K562 (cell line): Measurements from ENCODE around the gene LZTS3. TPM values are rescaled to one million over a fixed set of nuclear protein-coding genes. Genes with fewer than 3 reads are reported as not detected.
A peak's percentile ranks its signal among the peaks of the same experiment; 100 is the strongest.

Experiments used
- ATAC-seq: fragments of 200-7000 bp; cut with Tn5 transposase; 3 replicates; pipeline ENCODE4 v1.9.1; 2020; ENCODE audit warnings: moderate library complexity
- BruUV-seq: library from RNA; stranded (reverse); fragments of 400-500 nt; replicated peaks from 2 replicates; lab custom pipeline; 2021; lab: Mats Ljungman, UMichigan
- CTCF ChIA-PET: fragments of 300-600 bp; formaldehyde crosslinking; extraction: SDS; loops from one replicate; lab custom pipeline; 2021; ENCODE audit warnings: low intra/inter-chr PET ratio; lab: Yijun Ruan, JAX
- POLR2A ChIA-PET: fragments of 300-600, 350-650 bp; sonication (Branson Sonifier 250); formaldehyde crosslinking; extraction: SDS; loops from one replicate; lab custom pipeline; 2021; ENCODE audit warnings: antibody characterized with exemption, inconsistent platforms; lab: Yijun Ruan, JAX
- DNase-seq, 4 experiments: peaks; one replicate each; pipeline versions ENCODE4 v3.0.0 to v3.0.0-alpha.2; 2011 to 2018; ENCODE audit warnings: low spot score in 3 of 4, mixed read lengths in 3 of 4; ENCODE audit errors: extremely low read depth in 1 of 4
- FAIRE-seq: peaks from 2 replicates; lab custom pipeline; 2011; peaks lifted over from hg19 to GRCh38; lab: Jason Lieb, UNC
- H2AFZ ChIP-seq: 2 replicates; pipeline ENCODE4 v1.6.0; 2011; ENCODE audit warnings: low read depth, low read length, control low read depth, inconsistent platforms
- H3K27ac ChIP-seq: fragments of 200-600 bp; 3 replicates; pipeline ENCODE4 v1.8.0; 2011; ENCODE audit warnings: low read depth, mild to moderate bottlenecking, control low read depth, inconsistent platforms, low read length, moderate library complexity, mixed read lengths; ENCODE audit errors: extremely low read depth
- H3K27me3 ChIP-seq, 2 experiments: fragments of 300-600 bp in 1 of 2; 2 replicates in 1 of 2; 3 replicates in 1 of 2; pipeline versions ENCODE4 v1.6.0 to v1.8.0; 2011; ENCODE audit warnings: inconsistent platforms in 2 of 2, low read length in 2 of 2, mild to moderate bottlenecking in 1 of 2, mixed read lengths in 1 of 2, moderate library complexity in 1 of 2; ENCODE audit not compliant: control insufficient read depth in 2 of 2, insufficient read depth in 2 of 2
- H3K36me3 ChIP-seq: fragments of 300-600 bp; 3 replicates; pipeline ENCODE4 v1.8.0; 2011; ENCODE audit warnings: mild to moderate bottlenecking, low read length, inconsistent platforms; ENCODE audit not compliant: control insufficient read depth, insufficient read depth
- H3K4me1 ChIP-seq, 2 experiments: fragments of 200-600 bp in 1 of 2; replicated peaks in 1 of 2; 2 replicates in 1 of 2; 3 replicates in 1 of 2; pipeline versions ENCODE4 v1.5.1 to v1.8.0; 2011; ENCODE audit warnings: inconsistent platforms in 2 of 2, low read length in 2 of 2, mild to moderate bottlenecking in 1 of 2, mixed read lengths in 1 of 2, moderate library complexity in 1 of 2; ENCODE audit not compliant: control insufficient read depth in 2 of 2, insufficient read depth in 2 of 2
- H3K4me2 ChIP-seq: 2 replicates; pipeline ENCODE4 v1.6.1; 2011; ENCODE audit warnings: low read length, control low read depth, inconsistent platforms, mixed read lengths; ENCODE audit not compliant: insufficient read depth
- H3K4me3 ChIP-seq: fragments of 200-600 bp; sonication (generic), shearing (Covaris generic); 2 replicates; pipeline ENCODE4 v1.5.1; 2016; ENCODE audit warnings: control low read depth, inconsistent platforms
- H3K79me2 ChIP-seq: fragments of 200-600 bp; 3 replicates; pipeline ENCODE4 v1.8.0; 2011; ENCODE audit warnings: low read length, inconsistent platforms; ENCODE audit not compliant: control insufficient read depth, insufficient read depth
- H3K9ac ChIP-seq, 2 experiments: 2 replicates each; pipeline versions ENCODE4 v1.6.0 to v1.6.1; 2011; ENCODE audit warnings: low read depth in 2 of 2, low read length in 2 of 2, control low read depth in 1 of 2, inconsistent platforms in 1 of 2, mild to moderate bottlenecking in 1 of 2, mixed read lengths in 1 of 2; ENCODE audit not compliant: insufficient read depth in 1 of 2
- H3K9me1 ChIP-seq: one replicate; pipeline ENCODE4 v1.6.0; 2011; ENCODE audit warnings: inconsistent platforms, mild to moderate bottlenecking, low read length, moderate library complexity; ENCODE audit not compliant: control insufficient read depth, insufficient read depth
- H3K9me3 ChIP-seq: replicated peaks from 2 replicates; pipeline ENCODE4 v1.5.1; 2011; ENCODE audit warnings: low read depth, low read length, inconsistent platforms; ENCODE audit not compliant: control insufficient read depth, insufficient read depth
- H4K20me1 ChIP-seq: replicated peaks from 2 replicates; pipeline ENCODE4 v1.6.1; 2011; ENCODE audit warnings: low read length, inconsistent platforms, mixed read lengths; ENCODE audit not compliant: control insufficient read depth, insufficient read depth
- POLR3G ChIP-seq: IDR thresholded peaks from 2 replicates; pipeline ENCODE4 v1.6.1; 2011; ENCODE audit not compliant: insufficient read length, insufficient replicate concordance; ENCODE audit errors: extremely low read depth
- RAD21 ChIP-seq, 2 experiments: fragments of 250-450 bp in 1 of 2; fragments of 450-650 bp in 1 of 2; sonication (Bioruptor Pico) in 1 of 2; formaldehyde crosslinking in 1 of 2; IDR thresholded peaks in 1 of 2; conservative IDR thresholded peaks in 1 of 2; 2 replicates each; pipeline versions ENCODE4 v1.4.0 to v1.8.0; 2020 to 2022; ENCODE audit warnings: mild to moderate bottlenecking in 2 of 2, moderate library complexity in 1 of 2
- RBM25 ChIP-seq: fragments of 200-400 bp; formaldehyde crosslinking; IDR thresholded peaks from 2 replicates; pipeline ENCODE4 v1.6.1; 2018; ENCODE audit warnings: low read length, low read depth, moderate library complexity; ENCODE audit not compliant: severe bottlenecking
- SIN3A ChIP-seq, 2 experiments: fragments of 150-350 bp in 1 of 2; IDR thresholded peaks; 2 replicates each; pipeline ENCODE4 v1.6.1; 2011 to 2016; ENCODE audit warnings: borderline replicate concordance in 2 of 2, low read depth in 2 of 2, low read length in 2 of 2, mild to moderate bottlenecking in 2 of 2, moderate library complexity in 2 of 2; ENCODE audit not compliant: control insufficient read depth in 1 of 2
- WGBS: fragments of 100-300 bp; shearing (Covaris generic); methylation state at CpG from one replicate; pipeline ENCODE4 v1.1.6; 2016; ENCODE audit warnings: low coverage, mixed read lengths; ENCODE audit not compliant: insufficient coverage; ENCODE audit errors: missing lambda C conversion rate; 5-methylcytosine and 5-hydroxymethylcytosine counted together
- in situ Hi-C: fragments of 300-500 bp; cut with MboI; formaldehyde crosslinking; loops from 4 replicates; pipeline ENCODE4 v1.15.0; 2018; ENCODE audit warnings: inconsistent platforms, mixed read lengths
- intact Hi-C: fragments of 100-400 bp; cut with micrococcal nuclease; formaldehyde crosslinking; loops from 2 replicates; pipeline ENCODE4 v1.14.2; 2022
- polyA plus RNA-seq, 8 experiments: library from polyadenylated mRNA; depleted of rRNA in 4 of 8; stranded (reverse) in 5 of 8; unstranded in 3 of 8; fragments of >200 nt; fragmentation: Nextera tagmentation in 2 of 8; fragmentation: Illumina TruSeq in 1 of 8; extraction: Ambion mirVana in 2 of 8; extraction: Trizol in 1 of 8; gene quantifications; 2 replicates each; pipeline versions ENCODE4 v1.2.1 to v1.2.3, GENCODE V29; 2011 to 2014; ENCODE audit warnings: inconsistent platforms in 1 of 8, missing spikeins in 1 of 8
- total RNA-seq, 7 experiments: library from RNA; depleted of rRNA in 6 of 7; stranded (reverse); fragments of >200 nt in 6 of 7; fragmentation: Illumina TruSeq in 2 of 7; extraction: Trizol in 2 of 7; gene quantifications; 2 replicates each; pipeline versions ENCODE4 v1.2.1 to v1.2.3, GENCODE V29; 2011 to 2021; ENCODE audit warnings: low replicate concordance in 1 of 7
- TF ChIP-seq, protein P1 (sequence below): fragments of 250-450 bp; sonication (Bioruptor Pico); IDR thresholded peaks from 2 replicates; pipeline ENCODE4 v1.8.0; 2021; ENCODE audit warnings: borderline replicate concordance, mild to moderate bottlenecking, moderate library complexity; ENCODE audit not compliant: poor library complexity, severe bottlenecking

The LZTS3 gene
- total and polyA plus RNA-seq, 9 of the 15 experiments (the other 6 are each of a cell fraction or from before 2014, with no cell fraction given) = 0.07 to 2.9 (median 2.0) TPM

DNA sequence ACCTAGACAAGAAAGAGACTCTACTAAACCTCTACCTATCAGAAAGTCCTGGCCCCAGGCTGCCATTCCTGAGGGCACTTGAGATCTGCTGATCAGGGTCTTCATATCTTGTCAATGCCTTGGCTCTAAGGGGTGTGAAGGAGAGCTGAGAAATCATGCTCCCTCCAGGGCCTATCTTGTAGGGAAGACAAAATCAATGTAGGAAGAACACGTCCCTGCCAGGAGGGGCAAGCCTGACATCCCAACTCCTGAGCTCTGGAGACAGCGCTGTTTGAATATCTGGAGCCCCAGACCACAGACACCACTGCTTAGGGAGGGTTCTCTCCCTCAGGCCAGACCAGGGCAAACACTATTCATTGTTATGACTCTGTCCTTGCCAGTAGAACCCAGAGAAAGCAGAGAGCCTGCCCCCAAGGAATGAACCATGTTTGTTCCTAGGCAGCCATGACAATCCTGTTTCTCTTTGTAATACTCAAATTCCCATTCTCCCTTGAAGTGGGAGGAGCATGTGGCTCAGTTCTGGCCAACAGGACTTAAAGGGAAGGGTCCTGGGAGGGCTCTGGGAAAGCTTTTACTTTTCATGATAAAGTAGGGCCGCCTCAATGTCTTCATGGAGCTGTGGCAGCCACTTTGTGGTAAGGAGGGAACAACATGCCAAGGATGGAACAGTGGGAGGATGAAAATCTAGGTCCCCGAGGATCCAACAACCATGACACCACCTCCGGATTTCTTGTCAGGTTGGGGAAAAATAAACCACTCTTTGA lies 11.9 kb downstream of the LZTS3 start:
- POLR2A ChIA-PET = interaction anchor here (0.7 to 1.4 kb wide), 2 partner anchors 11 to 117 kb away, joined by 3 to 6 read pairs; no protein-coding TSS in a partner anchor

DNA sequence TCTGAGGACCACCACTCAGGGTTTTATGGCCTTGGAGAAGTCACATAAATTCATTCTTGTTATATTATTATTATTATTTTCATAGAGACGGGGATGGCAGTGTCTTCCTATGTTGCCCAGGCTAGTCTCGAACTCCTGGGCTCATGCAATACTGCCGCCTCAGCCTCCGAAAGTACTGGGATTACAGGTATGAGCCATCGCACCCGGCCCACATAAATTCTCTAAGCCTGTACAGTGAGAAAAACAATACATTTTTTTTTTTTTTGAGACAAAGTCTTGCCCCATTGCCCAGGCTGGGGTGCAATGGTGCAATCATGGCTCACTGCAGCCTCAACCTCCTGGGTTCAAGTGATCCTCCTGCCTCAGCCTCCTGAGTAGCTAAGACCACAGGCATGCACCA lies 12.9 kb downstream of the LZTS3 start:
- no TSS peak for BruUV-seq
- Histone ChIP-seq H3K36me3 (peaks cover 16% of the 10 kb centered on the region), H3K4me1 (peaks cover 17 to 28% of the 10 kb centered on the region in 2 experiments; a peak in 4 of 5 replicates), H3K4me2 (peak overlapping the region; percentile 88), H4K20me1 (peaks cover 26% of the 10 kb centered on the region), H3K9ac (peak overlapping the region in 1 of 2 experiments; percentile 93; a peak in 3 of 4 replicates), H3K79me2 (peaks cover 45% of the 10 kb centered on the region), H3K9me3 (no peaks in the 10 kb centered on the region), H3K27me3 (no peaks in the 10 kb centered on the region), H3K4me3 (peak overlapping the region; percentile 86), H3K9me1 (no peaks in the 10 kb centered on the region), H2AFZ (no peak overlapping the region), H3K27ac (peak overlapping the region; percentile 93)
- intact Hi-C loops (no loop called here), in situ Hi-C loops (no loop called here)
- FAIRE-seq (no peak), ATAC-seq (no peak), DNase-seq (no peak)
- ChIA-PET POLR2A (interaction anchor here (0.6 to 4.1 kb wide), 5 partner anchors 11 to 449 kb away, joined by 3 to 42 read pairs (median 3); no protein-coding TSS in a partner anchor), CTCF (no interaction called here)
- 65% methylated on average over 6 of the region's 6 CpGs for WGBS
- TF ChIP-seq, protein P1, sequence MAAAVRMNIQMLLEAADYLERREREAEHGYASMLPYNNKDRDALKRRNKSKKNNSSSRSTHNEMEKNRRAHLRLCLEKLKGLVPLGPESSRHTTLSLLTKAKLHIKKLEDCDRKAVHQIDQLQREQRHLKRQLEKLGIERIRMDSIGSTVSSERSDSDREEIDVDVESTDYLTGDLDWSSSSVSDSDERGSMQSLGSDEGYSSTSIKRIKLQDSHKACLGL (CRISPR knock-in tag) = no peak
- no peak for TF ChIP-seq RAD21 (CRISPR knock-in tag; conservative IDR thresholded peaks at IDR 0.05 in 1 of 2, IDR thresholded peaks at IDR 0.05 in 1 of 2)
- TF ChIP-seq POLR3G = no peak

More for the DNA sequence above, 11.9 kb downstream of the LZTS3 start:
- no peak overlapping the region for H3K4me2 ChIP-seq
- no peak overlapping the region for H3K27ac ChIP-seq
- peaks cover 24% of the 10 kb centered on the region for H4K20me1 ChIP-seq
- H3K9me3 ChIP-seq = no peaks in the 10 kb centered on the region
- CTCF ChIA-PET = no interaction called here
- H3K4me3 ChIP-seq = no peak overlapping the region
- DNase-seq (no peak), FAIRE-seq (no peak), ATAC-seq (no peak)
- TF ChIP-seq RBM25 (peak; percentile 60), SIN3A (IDR thresholded peaks at IDR 0.05; ENCODE audit: borderline replicate concordance in 2 of 2, control insufficient read depth in 1 of 2, low read depth in 2 of 2, low read length in 2 of 2) (no peak)
- no peaks in the 10 kb centered on the region for H3K9me1 ChIP-seq
- BruUV-seq = no TSS peak
- 52% methylated on average over 3 of the region's 5 CpGs for WGBS
- H3K9ac ChIP-seq = peak overlapping the region in 1 of 2 experiments; percentile 43; a peak in 1 of 4 replicates
- H3K79me2 ChIP-seq = peaks cover 34% of the 10 kb centered on the region
- H2AFZ ChIP-seq = no peak overlapping the region
- H3K27me3 ChIP-seq = no peaks in the 10 kb centered on the region
- peaks cover 15 to 38% of the 10 kb centered on the region in 2 experiments; a peak in 4 of 5 replicates for H3K4me1 ChIP-seq
- peaks cover 8% of the 10 kb centered on the region; the same call in 2 of the 3 replicates for H3K36me3 ChIP-seq
- in situ Hi-C loops = no loop called here
- intact Hi-C loops = no loop called here
